GM21786 (cell line): ENCODE measurements around the gene ZNF527.
A peak's percentile ranks its signal among the peaks of the same experiment; 100 is the strongest.
"Not testable (repeated sequence)": the region's sequence is repeated elsewhere in the genome, so short reads cannot be mapped to it uniquely, and the experiment has no call there.

Experiments
- ATAC-seq: cut with Tn5 transposase; IDR thresholded peaks from one replicate; pipeline ENCODE4 v1.9.1; 2021; ENCODE audit not compliant: unreplicated experiment

The ZNF527 gene

DNA sequence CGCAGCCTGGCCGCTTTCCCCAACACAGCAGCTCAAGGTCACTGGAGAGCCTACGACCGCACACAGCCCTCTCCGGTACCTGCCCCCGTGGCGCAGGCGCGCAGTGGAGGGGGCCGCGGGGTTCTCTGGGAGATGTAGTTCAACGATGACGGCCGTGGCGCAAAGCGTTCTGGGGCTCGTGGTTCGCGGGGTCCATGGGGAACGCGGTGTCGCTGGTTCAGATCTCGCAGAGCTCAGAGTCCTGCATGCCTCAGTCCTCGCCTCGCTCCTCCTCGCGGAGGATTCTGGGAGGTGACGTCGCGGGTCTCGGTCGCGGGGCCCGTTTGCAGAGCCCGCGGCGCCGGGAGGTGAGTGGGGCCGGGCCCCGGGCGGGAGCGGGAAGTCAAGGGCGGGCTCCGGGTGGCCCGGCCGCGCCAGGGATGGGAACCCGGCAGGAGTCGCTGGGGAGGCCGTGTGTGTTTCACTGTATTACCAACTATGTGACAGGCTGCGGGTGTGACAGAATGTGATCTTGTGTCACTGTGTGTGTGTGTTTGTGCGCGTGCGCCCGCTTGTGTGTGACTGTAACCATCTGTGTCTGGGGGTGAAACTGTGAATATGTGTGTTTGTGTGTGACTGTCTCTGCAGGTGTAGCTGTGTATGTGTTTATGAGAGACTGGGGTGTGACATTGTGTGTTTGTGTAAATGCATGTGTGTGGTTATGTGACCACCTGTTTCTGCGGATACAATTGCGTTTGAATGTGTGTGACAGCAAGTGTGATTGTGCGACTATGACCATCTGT, at the start of gene ZNF527:
ZNF527 (plus strand) TSS at position 220 of the 782 bp plus-strand sequence. CDS start 3,100 bp downstream, outside the sequence.
- ATAC-seq: peak; percentile 93

- no peak for ATAC-seq
Observed at GRCh38 chr19:37329686-37330085, 41.2 kb upstream of the ZNF527 start.

DNA sequence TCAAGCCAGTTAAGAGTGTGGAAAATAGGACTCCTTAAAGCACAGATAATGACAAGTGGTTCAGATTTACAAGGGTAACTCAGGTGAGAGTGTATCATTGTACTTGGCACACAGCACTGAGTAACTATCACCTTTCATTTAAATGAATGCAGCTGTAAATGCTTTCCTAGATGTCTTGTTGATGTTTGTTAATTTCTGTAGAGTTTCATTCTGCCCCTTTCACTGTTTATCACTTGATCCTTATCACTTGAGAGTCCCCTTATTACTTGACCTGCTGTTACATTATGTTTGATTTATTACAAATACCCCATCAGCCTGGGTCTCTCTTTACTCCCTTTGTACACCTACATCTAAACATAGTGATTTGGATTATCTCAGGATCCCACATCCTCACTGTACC, 38.1 kb upstream of the ZNF527 start:
- no peak for ATAC-seq

GRCh38 chr19:37333457-37333856, 37.4 kb upstream of the ZNF527 start:
- no peak for ATAC-seq

DNA sequence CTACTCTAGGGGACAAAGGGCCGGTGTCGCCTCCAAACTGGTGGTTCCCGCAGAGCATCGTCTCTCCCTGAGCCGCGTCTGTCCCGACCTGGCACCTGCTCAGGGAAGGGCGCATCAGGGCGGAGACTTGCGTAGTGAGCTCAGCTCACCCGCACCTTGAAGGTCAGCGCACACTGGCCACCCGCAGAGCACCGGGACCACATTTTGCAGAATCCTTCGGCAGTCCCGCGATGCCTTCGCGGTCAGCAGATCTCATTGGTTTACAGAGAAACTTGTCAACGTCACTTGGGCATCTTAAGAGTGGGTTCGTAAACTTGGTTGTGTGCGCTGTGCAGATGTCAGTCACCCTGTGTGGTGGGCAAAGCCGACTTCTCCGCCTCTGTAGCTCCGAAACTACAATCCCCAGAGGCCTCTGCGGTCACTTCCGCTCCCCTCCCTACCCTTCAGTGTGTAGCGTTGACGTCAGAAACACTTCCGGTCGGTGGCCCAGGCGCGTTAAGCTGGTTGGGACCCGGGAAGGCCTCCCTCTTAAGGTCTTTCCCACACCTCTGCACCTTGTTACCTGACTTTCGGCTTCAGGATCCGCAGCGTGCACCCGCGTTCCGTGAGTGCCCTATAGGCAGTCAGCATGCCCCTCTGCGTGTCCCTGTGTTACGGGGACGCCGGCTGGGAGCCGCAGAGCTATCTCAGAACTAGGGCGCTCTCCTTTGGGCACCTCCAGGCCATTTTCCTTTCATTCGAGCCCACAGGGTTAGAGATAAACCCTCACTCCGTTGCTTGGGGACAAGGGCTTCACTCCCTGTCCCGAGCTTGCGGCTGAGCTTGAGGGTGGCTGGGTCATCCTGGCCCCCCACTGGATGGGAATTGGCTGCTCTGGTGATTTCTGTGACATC, 36.5 kb upstream of the ZNF527 start:
- peak; percentile 97 for ATAC-seq

- ATAC-seq: no peak
Observed at GRCh38 chr19:37342753-37343152, 28.1 kb upstream of the ZNF527 start.

DNA sequence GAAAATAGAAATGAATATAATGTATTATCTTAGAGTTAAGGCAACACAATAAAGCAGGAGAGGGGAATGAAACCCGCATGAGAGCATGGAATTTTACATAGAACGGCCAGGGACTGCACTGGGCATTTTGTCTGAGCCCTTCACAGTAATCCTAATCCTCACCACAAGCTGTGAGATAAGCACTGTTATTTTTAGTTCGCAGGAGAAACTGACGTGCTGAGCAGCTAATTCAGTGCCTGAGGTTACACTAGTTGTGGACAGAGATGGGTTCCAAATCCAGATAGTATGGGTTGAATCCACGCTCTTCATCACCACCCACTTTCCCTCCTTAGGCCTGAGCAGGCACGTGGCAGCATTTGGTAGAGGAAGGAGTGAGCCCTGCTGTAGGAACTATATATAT, 24.8 kb upstream of the ZNF527 start:
- no peak for ATAC-seq

DNA sequence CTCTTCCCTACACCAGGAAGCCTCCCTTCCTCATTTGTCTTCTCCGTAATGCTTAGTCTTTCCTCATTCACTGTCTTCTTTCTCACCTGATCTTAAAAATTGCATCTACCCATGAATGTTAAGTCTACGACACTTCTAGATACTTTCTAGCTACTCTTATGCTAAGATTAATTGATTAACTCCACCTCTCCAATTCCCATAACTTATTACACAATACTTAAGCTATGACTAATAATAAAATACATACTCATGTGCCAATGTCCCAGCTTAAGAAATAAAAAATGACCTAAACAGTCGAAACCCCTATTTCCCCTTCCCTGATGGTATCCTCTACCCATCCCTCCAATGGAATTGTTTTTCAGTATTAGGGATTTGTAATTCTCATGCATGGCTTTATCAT, 22.8 kb upstream of the ZNF527 start:
- no peak for ATAC-seq

DNA sequence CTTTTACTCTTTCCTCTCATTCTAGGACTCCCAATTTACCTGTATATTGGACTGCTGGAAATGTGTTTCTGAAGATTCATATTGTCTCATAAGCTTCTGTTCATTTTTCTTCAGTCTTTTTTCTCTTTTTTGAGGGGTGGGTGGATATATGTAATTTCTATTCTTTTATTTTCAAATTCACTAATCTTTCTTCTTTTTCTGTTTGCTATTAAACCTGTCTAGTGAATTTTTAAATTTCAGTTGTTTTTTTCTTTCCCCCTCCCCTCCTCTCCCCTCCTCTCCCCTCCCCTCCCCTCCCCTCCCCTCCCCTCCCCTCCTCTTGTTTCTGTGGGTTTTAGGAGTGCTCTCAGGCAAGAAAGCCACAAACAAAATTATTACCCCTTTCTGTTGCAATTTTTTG, 16.9 kb upstream of the ZNF527 start:
- ATAC-seq: no peak

- ATAC-seq: no peak
Observed at GRCh38 chr19:37355901-37356300, 15.0 kb upstream of the ZNF527 start.

DNA sequence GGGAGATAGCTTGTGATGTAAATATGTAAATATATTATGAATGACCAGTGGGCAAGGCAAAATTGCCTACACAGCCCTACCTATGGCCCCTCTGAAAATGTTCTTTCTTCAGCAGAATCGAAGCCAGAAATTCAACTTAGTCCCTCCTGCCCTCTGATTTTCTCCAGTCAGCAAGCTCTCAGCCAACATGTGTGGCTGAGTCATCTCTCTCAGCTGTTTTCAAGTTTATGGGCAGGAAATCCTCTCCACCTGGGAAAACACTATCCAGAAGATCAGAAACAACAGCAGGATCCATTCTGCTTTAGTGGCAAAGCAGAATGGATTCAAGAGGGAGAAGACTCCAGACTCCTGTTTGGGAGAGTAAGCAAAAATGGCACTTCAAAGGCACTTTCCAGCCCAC, 8.9 kb upstream of the ZNF527 start:
- no peak for ATAC-seq

DNA sequence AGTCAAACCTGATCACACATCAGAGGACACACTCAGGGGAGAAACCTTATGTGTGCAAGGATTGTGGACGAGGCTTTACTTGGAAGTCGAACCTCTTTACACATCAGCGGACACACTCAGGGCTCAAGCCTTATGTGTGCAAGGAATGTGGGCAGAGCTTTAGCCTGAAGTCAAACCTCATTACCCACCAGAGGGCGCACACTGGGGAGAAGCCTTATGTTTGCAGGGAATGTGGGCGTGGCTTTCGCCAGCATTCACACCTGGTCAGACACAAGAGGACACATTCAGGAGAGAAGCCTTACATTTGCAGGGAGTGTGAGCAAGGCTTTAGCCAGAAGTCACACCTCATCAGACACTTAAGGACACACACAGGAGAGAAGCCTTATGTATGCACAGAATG, 8.2 kb upstream of the ZNF527 start:
- ATAC-seq: no peak

DNA sequence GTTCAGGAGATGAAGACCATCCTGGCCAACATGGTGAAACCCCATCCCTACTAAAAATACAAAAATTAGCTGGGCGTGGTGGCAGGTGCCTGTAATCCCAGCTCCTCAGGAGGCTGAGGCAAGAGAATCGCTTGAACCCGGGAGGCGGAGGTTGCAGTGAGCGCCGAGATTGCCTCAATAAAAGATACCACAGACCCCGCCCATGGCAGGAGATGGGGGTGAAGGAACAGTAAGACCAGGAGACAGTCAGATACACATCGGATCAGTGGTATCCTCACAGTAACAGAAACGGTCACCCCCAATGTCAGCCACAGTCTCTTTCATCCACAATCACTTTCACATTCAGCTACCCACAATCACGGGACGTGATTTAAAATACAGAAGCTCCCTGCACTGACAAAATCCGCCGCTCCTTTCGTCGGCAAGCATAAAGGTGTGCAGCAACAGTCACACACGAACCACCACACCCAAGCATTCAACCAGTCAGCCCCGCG, 466 bp upstream of the ZNF527 start:
- ATAC-seq: peak; percentile 28

DNA sequence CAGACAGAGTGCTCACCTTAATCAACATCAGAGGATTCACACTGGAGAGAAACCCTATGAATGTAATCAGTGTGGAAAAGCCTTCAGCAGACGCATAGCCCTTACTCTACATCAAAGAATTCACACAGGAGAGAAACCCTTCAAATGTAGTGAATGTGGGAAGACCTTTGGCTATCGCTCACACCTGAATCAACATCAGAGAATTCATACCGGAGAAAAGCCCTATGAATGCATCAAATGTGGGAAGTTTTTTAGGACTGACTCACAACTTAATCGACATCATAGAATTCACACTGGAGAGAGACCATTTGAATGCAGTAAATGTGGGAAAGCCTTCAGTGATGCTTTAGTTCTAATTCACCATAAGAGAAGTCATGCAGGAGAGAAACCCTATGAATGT, 18.3 kb downstream of the ZNF527 start:
- no peak for ATAC-seq

DNA sequence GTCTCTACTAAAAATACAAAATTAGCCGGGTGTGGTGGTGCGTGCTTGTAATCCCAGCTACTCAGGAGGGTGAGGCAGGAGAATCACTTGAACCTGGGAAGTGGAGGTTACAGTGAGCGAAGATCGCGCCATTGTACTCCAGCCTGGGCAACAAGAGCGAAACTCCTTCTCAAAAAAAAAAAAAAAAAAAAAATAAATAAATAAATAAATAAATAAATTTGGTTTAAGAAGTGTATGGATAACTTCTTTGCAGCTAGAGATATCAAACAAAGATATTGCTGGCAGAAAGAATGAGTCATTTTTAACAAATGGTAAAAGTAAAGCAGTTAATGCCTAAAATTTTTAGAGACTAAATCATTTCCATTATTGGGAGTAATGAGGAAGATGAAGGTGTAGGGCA, 20.5 kb downstream of the ZNF527 start:
- not testable (repeated sequence) for ATAC-seq

- no peak for ATAC-seq
Observed at GRCh38 chr19:37401078-37401477, 30.2 kb downstream of the ZNF527 start.

- no peak for ATAC-seq
Observed at GRCh38 chr19:37403403-37403802, 32.5 kb downstream of the ZNF527 start.

DNA sequence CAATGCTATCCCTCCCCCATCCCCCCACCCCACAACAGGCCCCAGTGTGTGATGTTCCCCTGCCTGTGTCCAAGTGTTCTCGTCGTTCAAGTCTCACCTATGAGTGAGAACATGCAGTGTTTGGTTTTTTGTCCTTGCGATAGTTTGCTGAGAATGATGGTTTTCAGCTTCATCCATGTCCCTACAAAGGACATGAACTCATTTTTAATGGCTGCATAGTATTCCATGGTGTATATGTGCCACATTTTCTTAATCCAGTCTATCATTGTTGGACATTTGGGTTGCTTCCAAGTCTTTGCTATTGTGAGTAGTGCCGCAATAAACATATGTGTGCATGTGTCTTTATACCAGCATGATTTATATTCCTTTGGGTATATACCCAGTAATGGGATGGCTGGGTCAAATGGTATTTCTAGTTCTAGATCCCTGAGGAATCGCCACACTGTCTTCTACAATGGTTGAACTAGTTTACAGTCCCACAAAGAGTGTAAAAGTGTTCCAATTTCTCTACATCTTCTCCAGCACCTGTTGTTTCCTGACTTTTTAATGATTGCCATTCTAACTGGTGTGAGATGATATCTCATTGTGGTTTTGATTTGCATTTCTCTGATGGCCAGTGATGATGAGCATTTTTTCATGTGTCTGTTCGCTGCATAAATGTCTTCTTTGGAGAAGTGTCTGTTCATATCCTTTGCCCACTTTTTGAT, 35.4 kb downstream of the ZNF527 start:
- ATAC-seq: not testable (repeated sequence)

DNA sequence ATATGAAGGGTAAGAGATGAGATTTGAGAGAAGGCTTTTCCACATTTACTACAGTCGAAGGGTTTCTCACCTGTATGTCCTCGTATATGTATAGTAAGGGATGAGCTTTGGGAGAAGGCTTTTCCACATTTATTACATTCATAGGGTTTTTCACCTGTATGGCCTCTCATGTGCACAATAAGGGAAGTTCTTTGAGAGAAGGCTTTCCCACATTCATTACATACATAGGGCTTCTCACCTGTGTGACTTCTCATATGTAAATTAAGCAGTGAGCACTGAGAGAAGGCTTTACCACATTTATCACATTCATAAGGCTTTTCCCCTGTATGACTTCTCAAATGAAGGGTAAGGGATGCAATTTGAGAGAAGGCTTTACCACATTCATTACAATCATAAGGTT, 41.8 kb downstream of the ZNF527 start:
- no peak for ATAC-seq

- ATAC-seq: no peak
Observed at GRCh38 chr19:37413313-37414084, 42.6 kb downstream of the ZNF527 start.
